ENCODE data around the gene PDE3A. TPM values are rescaled to one million over a fixed set of nuclear protein-coding genes. Genes with fewer than 3 reads are reported as not detected.
A peak's percentile ranks its signal among the peaks of the same experiment; 100 is the strongest.
"Not testable (repeated sequence)": the region's sequence is repeated elsewhere in the genome, so short reads cannot be mapped to it uniquely, and the experiment has no call there.

The PDE3A gene
- total RNA-seq: 1.3 TPM

DNA sequence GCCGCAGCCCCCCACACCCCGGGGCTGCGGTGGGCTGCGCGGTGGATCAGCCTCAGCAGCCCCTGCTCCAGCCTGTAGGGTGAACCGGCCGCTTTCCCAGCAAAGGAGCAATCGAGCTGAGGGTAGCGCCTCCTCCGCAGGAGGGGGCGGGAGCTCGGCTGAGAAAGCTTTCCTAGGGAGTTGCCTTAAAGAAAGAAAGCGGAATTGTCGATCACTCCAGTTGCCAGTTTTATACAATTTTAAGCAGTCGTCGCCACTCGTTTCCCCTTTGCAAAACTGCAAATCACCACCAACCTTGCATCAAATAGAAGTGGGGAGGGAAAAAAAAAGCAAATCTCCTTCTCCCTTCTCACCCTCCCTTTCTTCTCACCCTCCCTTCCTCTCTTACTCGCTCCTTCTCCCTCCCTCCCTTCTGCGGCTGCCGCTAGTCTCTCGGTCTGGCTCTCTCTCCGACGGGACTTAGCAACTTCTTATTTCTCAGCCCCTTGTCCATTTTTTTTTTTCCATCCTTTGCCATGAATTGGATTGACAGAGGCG is at the start of gene PDE3A:
TSS of gene PDE3A (plus strand) at position 424 of the 537 bp plus-strand sequence. CDS start 748 bp downstream, outside the sequence.
- Histone ChIP-seq H3K27me3 (ENCODE audit: insufficient read depth, low read length) (peaks cover 61% of the 10 kb centered on the region), H3K9me3 (ENCODE audit: low read depth, low read length) (no peaks in the 10 kb centered on the region), H3K4me3 (ENCODE audit: low read length) (peak within 1 kb of the TSS; percentile 11), H3K4me1 (ENCODE audit: insufficient read depth, low read length) (peaks cover 25% of the 10 kb centered on the region)

DNA sequence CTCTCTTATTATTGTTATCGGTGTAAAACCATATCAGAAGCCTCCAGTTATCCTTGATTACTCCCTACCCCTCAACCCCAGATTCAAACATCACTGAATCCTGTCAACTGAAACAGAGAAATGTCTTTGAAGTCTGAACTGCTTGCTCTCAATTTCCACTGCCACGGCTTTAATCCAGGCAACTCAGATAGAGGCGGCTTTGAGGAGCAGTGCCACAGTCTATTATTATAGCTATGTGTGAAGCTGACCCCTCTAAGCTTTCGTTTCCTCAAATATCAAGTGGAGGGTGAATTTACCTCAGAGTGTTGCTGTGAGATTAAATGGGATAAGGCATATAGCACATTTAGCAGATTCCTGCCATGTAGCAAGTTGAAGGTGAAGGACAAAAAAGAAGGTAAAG is 49.0 kb upstream of the PDE3A start:
- no peaks in the 10 kb centered on the region for H3K4me1 ChIP-seq (ENCODE audit: insufficient read depth, low read length)
- H3K27me3 ChIP-seq (ENCODE audit: insufficient read depth, low read length): no peaks in the 10 kb centered on the region
- H3K4me3 ChIP-seq (ENCODE audit: low read length): no peak overlapping the region
- no peaks in the 10 kb centered on the region for H3K9me3 ChIP-seq (ENCODE audit: low read depth, low read length)

DNA sequence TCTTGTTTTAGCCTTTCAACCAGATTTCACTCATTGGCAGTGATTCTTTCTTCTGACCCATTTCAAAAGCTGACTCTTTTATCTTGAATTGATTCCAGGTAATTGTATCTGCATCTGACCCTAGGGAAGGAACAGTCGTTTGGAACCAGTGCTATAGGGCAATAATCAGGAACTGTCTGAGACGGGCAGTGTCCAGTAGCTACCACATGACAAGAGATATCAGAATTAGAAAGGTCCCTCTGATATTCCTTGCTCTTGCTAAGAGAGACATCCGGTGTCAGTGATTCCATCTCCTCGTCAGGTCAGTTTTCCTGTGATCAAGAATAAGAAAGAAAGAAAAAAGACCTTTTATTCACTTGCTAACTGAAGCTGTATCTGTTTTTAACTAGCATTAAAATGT is 47.8 kb upstream of the PDE3A start:
- no peaks in the 10 kb centered on the region for H3K4me1 ChIP-seq (ENCODE audit: insufficient read depth, low read length)
- no peaks in the 10 kb centered on the region for H3K9me3 ChIP-seq (ENCODE audit: low read depth, low read length)
- no peak overlapping the region for H3K4me3 ChIP-seq (ENCODE audit: low read length)
- H3K27me3 ChIP-seq (ENCODE audit: insufficient read depth, low read length): no peaks in the 10 kb centered on the region

DNA sequence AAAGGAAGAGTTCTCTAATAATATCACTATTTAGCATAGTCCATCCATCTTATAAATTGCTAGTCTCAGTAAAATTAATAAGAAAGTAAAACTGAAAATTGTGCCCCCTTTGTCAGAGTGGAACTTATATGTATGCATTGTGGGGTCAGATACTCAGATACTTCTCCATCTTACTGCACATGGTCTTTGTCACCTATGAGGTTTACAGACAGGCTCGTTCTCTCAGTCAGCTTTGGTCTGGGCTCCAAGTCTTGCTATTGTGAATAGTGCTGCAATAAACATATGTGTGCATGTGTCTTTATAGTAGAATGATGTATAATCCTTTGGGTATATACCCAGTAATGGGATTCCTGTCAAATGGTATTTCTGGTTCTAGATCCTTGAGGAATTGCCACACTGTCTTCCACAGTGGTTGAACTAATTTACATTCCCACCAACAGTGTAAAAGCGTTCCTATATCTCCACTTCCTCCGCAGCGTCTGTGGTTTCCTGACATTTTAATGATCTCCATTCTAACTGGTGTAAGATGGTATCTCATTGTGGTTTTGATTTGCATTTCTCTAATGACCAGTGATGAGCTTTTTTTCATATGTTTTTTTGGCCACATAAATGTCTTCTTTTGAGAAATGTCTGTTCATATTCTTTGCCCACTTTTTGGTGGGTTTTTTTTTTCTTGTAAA is 37.4 kb upstream of the PDE3A start:
- H3K27me3 ChIP-seq (ENCODE audit: insufficient read depth, low read length); H3K4me3 ChIP-seq (ENCODE audit: low read length); H3K9me3 ChIP-seq (ENCODE audit: low read depth, low read length); H3K4me1 ChIP-seq (ENCODE audit: insufficient read depth, low read length): not testable (repeated sequence)

DNA sequence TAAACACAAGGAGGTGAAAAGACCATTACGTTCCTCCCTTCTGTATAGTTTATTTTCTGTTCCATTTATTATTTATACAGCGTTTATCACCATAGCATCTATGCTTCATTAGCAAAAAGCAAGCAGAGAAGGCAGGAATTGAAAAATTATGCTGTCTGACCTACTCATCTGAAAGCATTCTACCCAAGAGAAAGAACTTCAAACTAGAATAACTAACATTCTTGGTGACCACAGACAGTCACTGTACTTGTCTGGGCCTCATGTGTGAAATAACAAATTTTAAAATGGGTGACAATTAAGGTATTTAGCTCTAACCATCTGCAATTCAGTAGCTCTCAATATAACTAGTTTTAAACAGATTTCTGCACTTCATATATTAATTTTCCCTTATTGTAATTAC is 29.3 kb upstream of the PDE3A start:
- Histone ChIP-seq H3K4me3 (ENCODE audit: low read length) (no peak overlapping the region), H3K9me3 (ENCODE audit: low read depth, low read length) (no peaks in the 10 kb centered on the region), H3K27me3 (ENCODE audit: insufficient read depth, low read length) (no peaks in the 10 kb centered on the region), H3K4me1 (ENCODE audit: insufficient read depth, low read length) (no peaks in the 10 kb centered on the region)

DNA sequence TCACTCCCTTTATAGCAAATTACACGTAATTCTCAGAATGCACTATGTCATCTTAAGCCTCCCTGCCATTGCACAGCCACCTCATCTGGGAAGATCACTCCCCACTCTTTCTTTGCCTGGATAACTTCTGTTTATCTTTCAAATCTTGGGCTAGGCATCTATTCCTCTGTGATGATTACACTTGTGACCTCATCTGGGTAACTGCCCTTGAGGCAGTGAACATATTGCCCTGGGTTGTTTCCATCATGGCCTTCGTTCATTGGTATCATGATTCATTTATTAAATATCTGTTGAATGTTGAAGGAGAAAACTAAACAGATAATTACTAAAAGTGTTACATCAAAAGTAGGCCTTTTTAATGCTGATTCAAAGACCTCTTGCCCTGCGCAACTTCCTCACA is 26.2 kb upstream of the PDE3A start:
- Histone ChIP-seq H3K4me3 (ENCODE audit: low read length) (no peak overlapping the region), H3K4me1 (ENCODE audit: insufficient read depth, low read length) (no peaks in the 10 kb centered on the region), H3K9me3 (ENCODE audit: low read depth, low read length) (no peaks in the 10 kb centered on the region), H3K27me3 (ENCODE audit: insufficient read depth, low read length) (no peaks in the 10 kb centered on the region)

DNA sequence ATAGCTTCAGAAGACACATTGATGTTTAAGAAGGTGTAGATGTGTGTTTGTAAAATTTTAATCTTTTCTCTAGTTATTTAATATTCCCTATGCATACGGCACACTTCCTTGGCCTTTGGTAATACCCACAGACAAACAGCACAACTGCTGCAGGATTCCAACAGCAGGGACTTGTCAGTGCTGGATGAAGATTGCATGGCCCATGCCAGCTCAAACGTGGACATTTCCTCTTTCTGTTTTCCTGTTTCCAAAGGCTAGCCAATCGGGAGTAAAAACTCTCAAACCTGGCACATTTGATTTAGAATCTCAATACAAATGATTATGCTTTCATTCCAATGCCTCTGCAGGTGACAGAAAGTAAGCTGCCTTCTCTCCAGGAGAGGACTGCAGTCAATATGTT is 22.5 kb upstream of the PDE3A start:
- H3K9me3 ChIP-seq (ENCODE audit: low read depth, low read length): peaks cover 5% of the 10 kb centered on the region
- H3K4me3 ChIP-seq (ENCODE audit: low read length): no peak overlapping the region
- H3K27me3 ChIP-seq (ENCODE audit: insufficient read depth, low read length): no peaks in the 10 kb centered on the region
- H3K4me1 ChIP-seq (ENCODE audit: insufficient read depth, low read length): no peaks in the 10 kb centered on the region

DNA sequence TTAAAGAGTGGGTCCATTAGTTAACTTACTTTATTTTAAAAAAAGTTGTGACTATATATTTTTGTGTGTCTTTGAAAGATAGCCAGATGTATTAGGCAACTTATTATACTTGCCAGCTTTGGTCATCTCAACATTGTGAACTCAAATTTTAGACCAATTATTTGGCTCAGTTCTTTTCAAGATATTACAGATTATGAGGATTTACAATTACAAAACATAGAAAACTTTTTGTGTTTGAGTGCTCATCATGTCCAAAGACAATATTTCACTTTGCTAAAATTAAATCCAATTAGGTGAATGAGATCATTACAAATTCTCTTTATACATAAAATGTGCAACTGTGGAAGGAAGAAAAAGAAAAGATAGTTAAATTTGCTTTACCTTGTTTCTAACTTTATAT is 18.3 kb upstream of the PDE3A start:
- Histone ChIP-seq H3K9me3 (ENCODE audit: low read depth, low read length) (peaks cover 5% of the 10 kb centered on the region), H3K4me1 (ENCODE audit: insufficient read depth, low read length) (no peaks in the 10 kb centered on the region), H3K4me3 (ENCODE audit: low read length) (no peak overlapping the region), H3K27me3 (ENCODE audit: insufficient read depth, low read length) (no peaks in the 10 kb centered on the region)

DNA sequence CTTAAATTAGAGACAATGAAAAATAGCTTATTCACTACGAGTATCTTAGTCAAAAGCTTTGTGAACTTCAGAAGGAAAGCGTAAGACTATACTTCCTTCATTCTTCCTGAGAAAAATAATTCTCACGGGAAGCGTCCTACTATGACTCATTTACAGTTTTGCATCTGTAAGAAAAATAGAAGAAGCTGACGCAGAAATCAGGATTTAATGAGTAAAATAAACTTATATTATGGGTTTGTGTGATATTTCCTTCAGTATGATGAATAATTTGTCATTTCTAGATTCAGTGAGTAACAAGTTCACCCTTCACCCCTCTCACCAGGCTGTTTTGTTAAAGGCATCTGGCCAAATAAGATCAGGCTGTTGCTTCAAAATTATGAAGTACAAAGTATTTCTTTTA is 17.8 kb upstream of the PDE3A start:
- peaks cover 5% of the 10 kb centered on the region for H3K9me3 ChIP-seq (ENCODE audit: low read depth, low read length)
- no peaks in the 10 kb centered on the region for H3K4me1 ChIP-seq (ENCODE audit: insufficient read depth, low read length)
- H3K27me3 ChIP-seq (ENCODE audit: insufficient read depth, low read length): no peaks in the 10 kb centered on the region
- H3K4me3 ChIP-seq (ENCODE audit: low read length): no peak overlapping the region

DNA sequence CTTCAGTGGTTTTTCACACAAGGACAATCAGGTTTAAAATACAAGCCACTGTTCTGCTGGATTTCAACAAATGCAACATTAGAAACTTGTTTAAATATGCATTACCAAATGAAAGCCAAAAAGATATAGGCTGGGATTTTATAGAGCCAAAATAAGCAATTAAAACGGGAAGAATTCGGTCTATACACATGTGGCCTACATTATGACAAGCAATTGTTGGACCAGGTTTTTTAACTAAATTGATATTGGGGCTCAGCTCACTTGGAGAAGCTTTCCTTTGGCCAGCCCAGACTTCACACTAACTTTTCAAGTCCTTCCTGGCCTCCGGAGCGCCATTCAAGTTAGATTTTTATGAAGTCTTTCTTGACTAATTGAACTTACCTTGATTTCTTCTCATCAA is 16.9 kb upstream of the PDE3A start:
- Histone ChIP-seq H3K4me3 (ENCODE audit: low read length) (no peak overlapping the region), H3K27me3 (ENCODE audit: insufficient read depth, low read length) (no peaks in the 10 kb centered on the region), H3K4me1 (ENCODE audit: insufficient read depth, low read length) (no peaks in the 10 kb centered on the region), H3K9me3 (ENCODE audit: low read depth, low read length) (peaks cover 5% of the 10 kb centered on the region)

DNA sequence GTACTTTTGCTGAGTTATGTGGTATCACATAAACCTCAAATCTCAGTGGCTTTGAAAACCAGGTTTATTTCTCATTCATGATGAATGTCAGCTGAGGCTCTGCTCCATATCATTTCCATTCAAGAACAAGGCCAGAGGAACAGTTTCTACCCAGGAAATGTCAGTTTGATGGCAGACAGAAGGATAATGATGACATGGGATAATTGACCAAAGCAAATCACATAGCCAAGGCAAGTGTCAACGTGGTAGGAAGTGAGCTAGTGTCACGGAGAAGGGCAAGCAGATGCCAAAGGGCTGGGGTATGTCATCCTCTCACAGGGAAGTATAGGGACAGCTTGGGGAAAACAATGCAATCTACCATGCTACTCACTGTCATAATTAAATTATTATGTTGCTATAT is 12.3 kb upstream of the PDE3A start:
- no peak overlapping the region for H3K4me3 ChIP-seq (ENCODE audit: low read length)
- no peaks in the 10 kb centered on the region for H3K9me3 ChIP-seq (ENCODE audit: low read depth, low read length)
- H3K4me1 ChIP-seq (ENCODE audit: insufficient read depth, low read length): no peaks in the 10 kb centered on the region
- H3K27me3 ChIP-seq (ENCODE audit: insufficient read depth, low read length): no peaks in the 10 kb centered on the region

DNA sequence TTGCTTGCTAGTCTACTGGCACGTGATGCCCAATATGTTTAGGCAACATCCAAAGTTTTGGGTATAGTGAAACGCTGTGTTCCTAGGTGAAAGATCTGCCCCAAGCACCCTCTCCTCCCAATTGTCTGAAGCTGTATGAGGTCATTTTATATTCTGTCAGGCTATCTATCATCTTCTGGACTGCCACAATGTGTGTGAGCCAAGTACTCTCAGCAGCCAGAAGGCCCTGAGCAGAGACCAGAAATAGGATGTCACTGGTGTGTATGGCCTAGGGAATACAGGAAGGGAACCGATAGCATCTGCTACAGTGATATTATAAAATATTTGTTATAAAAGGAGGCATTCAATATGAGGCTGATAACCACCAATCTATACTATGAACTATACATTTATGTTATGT is 7.9 kb upstream of the PDE3A start:
- no peaks in the 10 kb centered on the region for H3K4me1 ChIP-seq (ENCODE audit: insufficient read depth, low read length)
- no peaks in the 10 kb centered on the region for H3K9me3 ChIP-seq (ENCODE audit: low read depth, low read length)
- H3K4me3 ChIP-seq (ENCODE audit: low read length): no peak overlapping the region
- no peaks in the 10 kb centered on the region for H3K27me3 ChIP-seq (ENCODE audit: insufficient read depth, low read length)

DNA sequence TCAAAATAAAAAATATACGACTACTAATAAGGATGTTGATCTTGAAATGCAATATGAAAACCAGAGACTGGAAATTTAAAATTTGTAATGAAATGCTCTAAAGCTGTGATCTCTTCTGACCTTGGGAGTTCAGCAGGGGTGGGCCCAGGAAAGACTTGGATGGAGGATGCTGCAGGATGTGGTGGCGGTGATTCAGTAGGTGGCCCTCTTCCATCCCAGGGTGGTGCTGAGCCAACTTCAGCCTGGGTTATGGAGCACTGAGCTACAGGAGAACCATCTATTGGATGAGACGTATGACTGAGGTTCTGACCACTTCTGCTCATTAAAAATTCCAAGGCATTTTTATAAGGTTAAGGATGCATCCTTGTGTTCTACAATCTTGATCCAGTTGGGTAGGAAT is 6.9 kb upstream of the PDE3A start:
- H3K9me3 ChIP-seq (ENCODE audit: low read depth, low read length): no peaks in the 10 kb centered on the region
- no peaks in the 10 kb centered on the region for H3K4me1 ChIP-seq (ENCODE audit: insufficient read depth, low read length)
- no peak overlapping the region for H3K4me3 ChIP-seq (ENCODE audit: low read length)
- peaks cover 4% of the 10 kb centered on the region for H3K27me3 ChIP-seq (ENCODE audit: insufficient read depth, low read length)

DNA sequence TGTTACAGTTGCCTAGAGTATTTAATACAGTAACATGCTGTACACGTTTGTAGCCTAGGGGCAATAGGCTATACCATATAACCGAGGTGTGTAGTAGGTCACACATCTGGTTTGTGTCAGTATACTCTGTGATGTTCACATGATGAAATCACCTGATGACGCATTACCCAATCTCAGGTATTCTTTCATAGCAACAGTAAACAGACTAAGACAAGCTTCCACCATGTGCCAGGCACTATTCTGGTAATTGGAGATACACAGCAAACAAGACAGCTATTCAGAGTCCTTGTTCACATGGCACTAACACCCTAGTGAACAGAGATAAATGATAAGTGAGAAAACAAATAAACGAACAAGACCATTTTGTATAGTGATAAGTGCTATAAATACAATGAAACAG is 3.8 kb upstream of the PDE3A start:
- Histone ChIP-seq H3K27me3 (ENCODE audit: insufficient read depth, low read length) (peaks cover 25% of the 10 kb centered on the region), H3K4me1 (ENCODE audit: insufficient read depth, low read length) (peaks cover 18% of the 10 kb centered on the region), H3K4me3 (ENCODE audit: low read length) (no peak overlapping the region), H3K9me3 (ENCODE audit: low read depth, low read length) (no peaks in the 10 kb centered on the region)

DNA sequence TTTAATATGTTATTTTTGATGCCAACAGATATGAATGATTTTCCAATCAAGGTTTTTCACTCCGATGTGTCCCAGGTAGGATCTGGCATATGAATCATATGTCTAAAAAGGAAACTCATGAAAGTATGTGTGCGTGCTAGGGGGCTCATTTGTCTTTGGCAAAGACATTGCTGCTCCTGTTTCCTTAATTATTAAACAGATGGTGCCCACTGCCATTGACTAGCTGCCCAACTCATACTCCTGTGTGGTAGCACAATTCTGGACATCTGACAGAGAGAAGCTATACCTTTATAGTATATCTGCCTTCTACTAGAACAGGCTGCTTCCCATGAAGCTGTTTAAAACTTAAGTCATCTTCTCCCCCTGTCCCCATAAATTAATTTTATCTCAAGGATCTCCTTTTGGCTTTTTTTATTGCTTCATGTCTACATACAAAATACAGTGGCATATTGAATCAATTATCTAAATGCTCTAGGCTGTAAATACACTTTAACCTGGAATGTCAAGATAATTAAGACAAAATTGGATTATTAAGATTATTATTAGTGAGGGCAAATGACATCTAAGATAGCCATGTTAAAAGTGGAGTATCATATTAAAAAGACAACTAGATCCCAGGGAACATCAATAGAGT is 1.4 kb upstream of the PDE3A start:
- H3K4me3 ChIP-seq (ENCODE audit: low read length): no peak overlapping the region
- peaks cover 25% of the 10 kb centered on the region for H3K4me1 ChIP-seq (ENCODE audit: insufficient read depth, low read length)
- peaks cover 49% of the 10 kb centered on the region for H3K27me3 ChIP-seq (ENCODE audit: insufficient read depth, low read length)

DNA sequence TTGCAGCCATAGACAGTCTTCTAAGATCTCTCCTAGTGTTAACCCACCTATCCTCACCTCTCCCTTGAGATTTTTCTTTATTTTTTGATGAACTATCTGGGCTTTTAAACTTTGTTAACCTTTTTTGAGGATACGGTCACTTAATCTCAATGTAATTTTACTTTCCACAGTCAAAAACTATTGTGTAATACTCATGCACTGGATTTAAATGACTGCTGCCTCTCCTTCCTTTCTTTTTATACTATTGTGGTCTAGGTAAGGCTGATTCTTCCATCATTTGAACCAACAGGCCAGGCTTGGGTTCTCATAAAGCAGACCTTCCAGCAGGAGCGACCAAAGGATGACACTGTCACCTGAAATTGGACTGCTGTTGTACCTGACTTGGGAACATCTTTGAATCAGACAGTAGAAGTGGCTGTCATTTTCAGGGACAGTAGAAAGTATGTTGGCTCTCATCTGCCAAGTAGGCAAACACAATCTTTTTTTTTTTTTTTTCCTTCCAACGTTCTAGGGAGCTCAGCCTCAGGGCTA is 689 bp upstream of the PDE3A start:
- Histone ChIP-seq H3K4me3 (ENCODE audit: low read length) (no peak overlapping the region), H3K9me3 (ENCODE audit: low read depth, low read length) (no peaks in the 10 kb centered on the region), H3K4me1 (ENCODE audit: insufficient read depth, low read length) (peaks cover 25% of the 10 kb centered on the region), H3K27me3 (ENCODE audit: insufficient read depth, low read length) (peaks cover 56% of the 10 kb centered on the region)

More for the DNA sequence above, 1.4 kb upstream of the PDE3A start:
- no peaks in the 10 kb centered on the region for H3K9me3 ChIP-seq (ENCODE audit: low read depth, low read length)

Data from mononuclear cell (primary cell).